Middle frontal gyrus (tissue), 1 donor: Measurements from ENCODE around the gene GAB4.
"Not testable (repeated sequence)": the region's sequence is repeated elsewhere in the genome, so short reads cannot be mapped to it uniquely, and the experiment has no call there.

Experiments
- DNase-seq: peaks from one replicate; pipeline ENCODE4 v3.0.0-alpha.2; 2015; ENCODE audit warnings: low spot score; ENCODE audit errors: extremely low spot score

The GAB4 gene

DNA sequence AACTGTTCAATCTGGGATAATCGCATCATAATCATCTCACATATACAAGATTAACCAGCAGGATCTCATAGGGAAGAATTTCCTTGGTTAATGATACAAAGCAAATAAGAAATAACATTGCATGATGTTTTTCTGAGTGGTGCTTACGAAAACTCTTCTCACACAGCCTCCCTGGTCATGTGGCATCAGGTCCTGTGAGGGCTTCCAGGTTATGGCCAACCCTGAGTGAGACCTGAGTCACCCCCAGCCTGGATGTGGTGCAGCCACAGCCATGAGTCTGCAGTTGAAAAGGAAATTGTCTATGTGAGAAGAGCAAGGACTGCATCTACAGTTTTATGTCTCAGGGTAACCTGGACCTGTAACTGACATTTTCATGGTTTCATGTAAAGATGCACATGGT is 92.3 kb downstream of the GAB4 start:
- DNase-seq, result no peak

DNA sequence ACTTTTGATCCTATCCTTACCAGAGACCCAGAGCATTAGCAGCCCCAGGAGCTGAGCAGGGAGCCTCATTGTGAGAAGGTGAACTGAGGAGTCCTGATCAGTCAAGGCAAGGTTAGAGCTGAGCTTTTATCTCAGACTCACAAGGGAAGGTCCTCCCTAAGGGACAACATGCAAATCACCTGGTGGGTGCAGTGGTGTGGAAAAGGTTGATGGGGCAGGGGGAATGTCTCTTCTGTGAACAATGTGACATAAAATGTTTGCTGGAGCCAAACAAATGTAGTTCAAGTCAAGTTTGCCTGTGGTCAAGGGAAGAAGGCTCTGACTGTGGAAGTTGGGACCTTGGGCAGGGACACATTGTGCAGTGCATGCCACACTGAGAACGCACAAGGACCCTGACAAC is 93.1 kb downstream of the GAB4 start:
- not testable (repeated sequence) for DNase-seq

DNA sequence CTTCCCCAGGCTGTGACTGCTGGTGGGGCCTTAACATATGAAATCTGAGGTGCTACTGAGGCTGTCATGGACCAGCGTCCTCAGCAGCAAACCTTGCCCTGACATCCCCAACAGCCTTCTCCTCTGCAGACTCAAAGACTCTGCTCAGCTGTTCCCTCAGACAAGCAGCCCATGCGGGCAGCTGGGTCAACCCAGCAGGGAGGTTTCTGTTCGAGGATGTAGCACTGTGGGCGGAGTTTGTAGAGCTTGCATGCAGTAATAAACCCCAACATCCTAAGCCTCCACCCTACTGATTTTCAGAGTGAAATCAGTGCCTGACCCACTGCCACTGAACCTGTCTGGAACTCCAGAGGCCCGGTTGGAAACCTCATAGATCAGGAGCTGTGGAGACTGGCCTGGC is 94.0 kb downstream of the GAB4 start:
- DNase-seq, result no peak

DNA sequence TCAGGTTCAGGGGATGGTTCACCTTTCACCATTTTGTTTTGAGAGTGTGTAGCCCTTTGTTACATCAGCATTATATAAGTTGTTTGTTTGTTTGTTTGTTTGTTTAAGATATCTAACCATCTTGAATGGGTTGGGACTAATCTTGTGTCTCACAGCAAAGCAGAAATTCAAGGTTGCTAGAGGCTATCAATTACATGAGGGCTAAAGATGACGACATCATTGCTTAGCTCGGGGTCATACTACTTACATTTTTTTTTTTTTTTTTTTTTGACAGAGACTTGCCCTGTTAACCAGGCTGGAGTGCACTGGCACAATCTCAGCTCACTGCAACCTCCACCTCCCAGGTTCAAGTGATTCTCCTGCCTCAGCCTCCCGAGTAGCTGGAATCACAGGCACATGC is 95.7 kb downstream of the GAB4 start:
- no peak for DNase-seq
